Gastroesophageal sphincter (tissue), 3 donors: ENCODE data around the gene MNAT1.

Experiments
- CTCF ChIP-seq, 4 experiments: fragments of 200-600 bp in 2 of 4; fragments of 450-650 bp in 2 of 4; sonication (generic) in 1 of 4; IDR thresholded peaks; one replicate each; pipeline ENCODE4 v1.5.1; 2017 to 2019; ENCODE audit warnings: antibody characterized with exemption in 4 of 4, mild to moderate bottlenecking in 2 of 4, moderate library complexity in 2 of 4
- EP300 ChIP-seq: sonication (generic); formaldehyde crosslinking; IDR thresholded peaks from one replicate; pipeline ENCODE4 v1.6.1; 2017; ENCODE audit warnings: antibody characterized with exemption, mild to moderate bottlenecking
- POLR2A ChIP-seq, 2 donors: fragments of 450-650 bp; IDR thresholded peaks; one replicate each; pipeline ENCODE4 v1.6.1; 2017; ENCODE audit warnings: antibody characterized with exemption in 2 of 2, mild to moderate bottlenecking in 2 of 2, moderate library complexity in 1 of 2
- POLR2AphosphoS5 ChIP-seq: sonication (generic); formaldehyde crosslinking; IDR thresholded peaks from one replicate; pipeline ENCODE4 v1.6.1; 2017; ENCODE audit warnings: antibody characterized with exemption

DNA sequence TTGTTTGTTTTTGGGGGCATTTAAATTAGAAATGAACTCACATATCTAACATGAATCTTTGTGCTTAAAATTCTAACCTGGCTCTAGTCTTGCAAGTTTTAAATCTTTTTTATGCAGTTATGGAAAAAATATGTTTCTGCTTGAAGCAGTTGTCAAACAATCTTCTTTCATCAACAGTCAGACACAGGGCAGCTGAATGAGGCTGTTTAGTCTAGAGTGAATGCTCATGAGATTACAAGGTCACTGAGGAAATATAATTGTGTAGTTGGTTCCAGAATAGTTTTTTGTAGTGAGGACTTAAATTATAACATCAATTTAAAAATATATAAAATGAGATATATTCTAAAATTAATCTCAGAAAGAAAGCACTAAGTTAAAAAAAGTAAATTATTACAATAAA lies 169.8 kb downstream of the MNAT1 start:
- TF ChIP-seq POLR2A (IDR thresholded peaks at IDR 0.05) = no peak
- no peak for TF ChIP-seq CTCF (IDR thresholded peaks at IDR 0.05)
- no peak for TF ChIP-seq EP300
- TF ChIP-seq POLR2AphosphoS5 = no peak
